ENCODE data around the gene NR2C2AP.

NR2C2AP gene

DNA sequence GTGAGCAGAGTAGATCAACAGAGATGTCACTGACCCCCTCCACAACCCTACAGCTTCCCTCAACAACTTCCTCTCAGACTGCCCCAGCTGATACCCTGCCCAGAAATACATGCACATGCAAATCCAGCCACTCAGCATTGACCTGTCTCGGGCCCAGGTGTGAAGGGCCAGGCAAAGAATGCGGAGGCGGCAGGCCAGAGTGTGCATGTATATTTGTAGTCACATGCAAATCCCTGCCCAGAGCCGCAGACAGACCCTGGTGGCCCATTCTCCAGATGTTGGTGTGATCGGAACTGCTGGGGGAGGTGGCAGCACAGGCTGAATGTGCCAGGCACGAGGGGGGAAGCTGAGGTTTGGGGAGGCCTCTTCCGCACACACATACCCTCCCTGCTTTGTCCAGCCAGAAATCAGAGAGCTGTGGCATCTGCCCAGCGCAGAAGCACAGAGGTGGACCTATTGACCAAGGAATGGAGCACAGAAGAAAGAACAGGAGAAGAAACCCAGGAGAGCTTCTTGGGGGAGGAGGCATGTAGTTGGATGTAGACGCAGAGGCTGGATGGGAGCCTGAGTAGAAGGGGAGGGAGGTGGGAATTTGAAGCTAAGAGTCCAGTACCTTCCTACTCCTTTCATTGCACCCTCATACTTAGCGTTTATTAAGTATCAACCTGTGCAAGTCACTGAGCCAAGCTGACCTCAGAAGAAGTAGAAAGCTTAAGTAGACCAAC, 47.6 kb downstream of the NR2C2AP start:
- H3K27me3 ChIP-seq (ENCODE audit: control insufficient read depth, insufficient read depth, low read length) = no peaks in the 10 kb centered on the region
- no peaks in the 10 kb centered on the region for H3K4me1 ChIP-seq (ENCODE audit: control insufficient read depth, insufficient read depth, low read length)
- H3K4me3 ChIP-seq (ENCODE audit: low read depth, low read length) = no peak overlapping the region
- no peaks in the 10 kb centered on the region for H3K9me3 ChIP-seq (ENCODE audit: control insufficient read depth, insufficient read depth, low read length)
- H3K9ac ChIP-seq (ENCODE audit: low read depth, low read length) = no peak overlapping the region
- no peaks in the 10 kb centered on the region for H3K36me3 ChIP-seq (ENCODE audit: control insufficient read depth, insufficient read depth, low read length)

DNA sequence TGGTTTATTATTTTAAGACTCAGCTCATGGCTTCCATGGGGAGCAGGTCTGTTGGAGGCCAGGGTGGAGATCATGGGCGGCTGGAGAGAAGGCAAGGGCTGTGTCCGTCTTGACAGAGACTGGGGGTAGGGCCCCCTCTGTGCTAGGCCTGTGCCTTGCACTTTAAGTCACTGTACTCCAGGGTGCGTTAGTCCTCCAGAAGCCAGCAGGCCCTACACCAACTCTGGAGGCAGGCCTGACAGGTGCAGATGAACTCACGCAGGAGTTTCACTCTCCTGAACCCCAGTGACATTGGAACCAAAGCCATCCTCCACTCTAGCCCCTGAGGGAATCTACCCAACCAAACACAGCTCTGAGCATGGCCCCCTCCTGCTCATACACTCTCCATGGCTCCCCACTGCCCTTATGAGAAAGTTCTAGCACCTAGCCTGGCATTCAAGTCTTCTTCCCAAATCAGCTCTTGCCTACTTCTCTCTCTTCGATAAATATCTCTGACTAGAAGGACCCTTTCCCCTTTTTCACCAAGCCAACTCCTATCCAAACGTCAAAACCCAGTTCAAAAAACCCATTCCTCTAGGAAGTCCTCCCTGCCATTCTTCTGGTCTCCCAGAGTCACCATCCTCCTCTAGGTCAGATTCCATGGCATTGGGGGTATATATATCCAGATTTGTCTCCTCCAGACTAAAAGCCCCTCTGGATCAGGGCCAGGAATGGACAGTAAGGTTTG, 48.3 kb downstream of the NR2C2AP start:
- H3K4me3 ChIP-seq (ENCODE audit: low read depth, low read length) = no peak overlapping the region
- H3K4me1 ChIP-seq (ENCODE audit: control insufficient read depth, insufficient read depth, low read length) = no peaks in the 10 kb centered on the region
- no peaks in the 10 kb centered on the region for H3K36me3 ChIP-seq (ENCODE audit: control insufficient read depth, insufficient read depth, low read length)
- no peak overlapping the region for H3K9ac ChIP-seq (ENCODE audit: low read depth, low read length)
- no peaks in the 10 kb centered on the region for H3K27me3 ChIP-seq (ENCODE audit: control insufficient read depth, insufficient read depth, low read length)
- H3K9me3 ChIP-seq (ENCODE audit: control insufficient read depth, insufficient read depth, low read length) = no peaks in the 10 kb centered on the region

DNA sequence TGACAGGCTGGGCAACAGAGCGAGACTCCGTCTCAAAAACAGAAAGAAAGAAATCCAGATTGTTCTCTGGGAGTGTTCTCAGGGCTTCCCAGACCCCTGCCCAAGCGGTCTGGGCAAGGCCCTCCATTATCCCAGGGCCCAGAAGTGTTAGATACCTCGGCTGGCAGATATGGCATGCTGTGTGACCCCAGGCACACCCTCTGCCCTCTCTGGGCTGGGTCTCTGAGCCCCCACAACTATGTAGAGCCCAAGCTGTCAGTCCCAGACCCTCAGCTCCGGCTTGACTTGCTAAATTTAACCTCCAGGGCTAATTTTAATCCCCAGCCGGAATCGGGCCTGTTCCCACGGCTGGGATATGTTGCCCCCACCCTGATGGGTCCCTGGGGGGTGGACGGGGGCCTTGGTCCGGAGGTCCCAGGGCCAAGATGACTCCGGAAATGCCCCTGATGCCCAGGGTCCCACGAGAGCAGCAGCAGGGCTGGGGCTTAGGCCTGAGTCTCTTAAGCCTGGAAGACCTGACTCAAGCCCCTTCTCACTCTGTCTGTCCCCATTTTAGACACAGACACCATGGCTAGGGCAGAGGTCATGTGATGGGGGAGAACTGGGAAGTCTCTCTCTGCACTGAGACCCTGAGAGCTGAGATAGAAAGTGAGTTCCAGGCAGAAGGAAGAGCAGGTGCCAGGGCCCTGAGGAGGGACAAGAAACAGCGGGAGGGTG, 50.4 kb downstream of the NR2C2AP start:
- H3K4me1 ChIP-seq (ENCODE audit: control insufficient read depth, insufficient read depth, low read length) = no peaks in the 10 kb centered on the region

DNA sequence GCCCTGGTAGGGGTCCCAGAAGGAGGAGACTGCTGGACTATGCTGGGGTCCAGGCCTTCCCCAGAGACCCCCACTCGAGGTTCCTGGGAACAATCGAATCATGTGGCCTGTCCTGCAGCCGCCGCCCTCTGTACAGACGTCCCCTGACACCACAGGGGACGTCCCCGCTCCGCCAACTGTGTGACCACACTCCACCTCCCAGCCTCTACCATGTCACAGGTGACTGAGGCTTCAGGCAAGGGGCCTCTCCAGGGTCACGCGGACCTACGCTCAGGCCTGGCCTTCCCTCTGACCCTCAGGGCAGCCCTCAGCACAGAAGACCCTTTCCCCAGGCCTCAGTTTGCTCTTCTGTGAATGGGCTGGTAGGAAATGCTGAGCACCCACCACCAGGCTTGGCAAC, 51.8 kb downstream of the NR2C2AP start:
- Histone ChIP-seq H3K27me3 (ENCODE audit: control insufficient read depth, insufficient read depth, low read length) (no peaks in the 10 kb centered on the region), H3K9me3 (ENCODE audit: control insufficient read depth, insufficient read depth, low read length) (no peaks in the 10 kb centered on the region), H3K4me1 (ENCODE audit: control insufficient read depth, insufficient read depth, low read length) (no peaks in the 10 kb centered on the region), H3K9ac (ENCODE audit: low read depth, low read length) (no peak overlapping the region), H3K36me3 (ENCODE audit: control insufficient read depth, insufficient read depth, low read length) (peaks cover 5% of the 10 kb centered on the region), H3K4me3 (ENCODE audit: low read depth, low read length) (no peak overlapping the region)

More for the DNA sequence above, 50.4 kb downstream of the NR2C2AP start:
- H3K9me3 ChIP-seq (ENCODE audit: control insufficient read depth, insufficient read depth, low read length) = no peaks in the 10 kb centered on the region
- no peak overlapping the region for H3K4me3 ChIP-seq (ENCODE audit: low read depth, low read length)
- no peaks in the 10 kb centered on the region for H3K27me3 ChIP-seq (ENCODE audit: control insufficient read depth, insufficient read depth, low read length)
- no peak overlapping the region for H3K9ac ChIP-seq (ENCODE audit: low read depth, low read length)
- peaks cover 5% of the 10 kb centered on the region for H3K36me3 ChIP-seq (ENCODE audit: control insufficient read depth, insufficient read depth, low read length)
